CD8-positive, alpha-beta memory T cell (primary cell): ENCODE data around the gene RPS6KC1. TPM values are rescaled to one million over a fixed set of nuclear protein-coding genes. Genes with fewer than 3 reads are reported as not detected.
A peak's percentile ranks its signal among the peaks of the same experiment; 100 is the strongest.

Source experiments
- CTCF ChIA-PET: fragments of 350-600 bp; sonication (Branson Sonifier 250); formaldehyde crosslinking; loops from one replicate; lab custom pipeline; 2021; ENCODE audit warnings: antibody characterized with exemption; lab: Charles Lee
- POLR2A ChIA-PET: fragments of 350-600 bp; sonication (Branson Sonifier 250); formaldehyde crosslinking; loops from one replicate; lab custom pipeline; 2021; ENCODE audit warnings: antibody characterized with exemption; lab: Charles Lee
- DNase-seq, 5 donors: peaks; one replicate each; pipeline versions ENCODE4 v3.0.0 to v3.0.0-alpha.2; 2020 to 2022; ENCODE audit warnings: mixed read lengths in 1 of 5
- H3K27ac ChIP-seq: one replicate; pipeline ENCODE4 v1.7.0; 2013; ENCODE audit warnings: low read depth, mild to moderate bottlenecking, low read length, moderate library complexity
- H3K27me3 ChIP-seq: 2 replicates; pipeline ENCODE4 v1.7.0; 2013; ENCODE audit warnings: low read length, mild to moderate bottlenecking; ENCODE audit not compliant: insufficient read depth, poor library complexity, severe bottlenecking
- H3K36me3 ChIP-seq: 2 replicates; pipeline ENCODE4 v1.7.0; 2013; ENCODE audit warnings: mild to moderate bottlenecking, low read length, moderate library complexity; ENCODE audit not compliant: insufficient read depth
- H3K4me1 ChIP-seq: 2 replicates; pipeline ENCODE4 v1.7.0; 2013; ENCODE audit warnings: mild to moderate bottlenecking, low read length, moderate library complexity; ENCODE audit not compliant: insufficient read depth
- H3K4me3 ChIP-seq: 2 replicates; pipeline ENCODE4 v1.7.0; 2013; ENCODE audit warnings: mild to moderate bottlenecking, low read length
- H3K9me3 ChIP-seq: 2 replicates; pipeline ENCODE4 v1.7.0; 2013; ENCODE audit warnings: mild to moderate bottlenecking, low read length
- H3K27ac Mint-ChIP-seq, 8 donors: one replicate each; pipeline ENCODE4 v1.8.0; 2020 to 2021; ENCODE audit warnings: mixed read lengths in 8 of 8, mild to moderate bottlenecking in 6 of 8, inconsistent platforms in 3 of 8, moderate library complexity in 3 of 8
- H3K27me3 Mint-ChIP-seq, 2 donors: one replicate each; pipeline ENCODE4 v1.8.0; 2020 to 2021; ENCODE audit warnings: mixed read lengths in 2 of 2, mild to moderate bottlenecking in 1 of 2, moderate library complexity in 1 of 2
- H3K36me3 Mint-ChIP-seq, 3 donors: one replicate each; pipeline ENCODE4 v1.8.0; 2020 to 2021; ENCODE audit warnings: mixed read lengths in 3 of 3, inconsistent platforms in 1 of 3, mild to moderate bottlenecking in 1 of 3
- H3K4me1 Mint-ChIP-seq, 3 donors: one replicate each; pipeline ENCODE4 v1.8.0; 2020 to 2021; ENCODE audit warnings: mixed read lengths in 3 of 3, inconsistent platforms in 1 of 3, mild to moderate bottlenecking in 1 of 3
- H3K4me3 Mint-ChIP-seq, 7 donors: one replicate each; pipeline ENCODE4 v1.8.0; 2020 to 2021; ENCODE audit warnings: mixed read lengths in 7 of 7, mild to moderate bottlenecking in 6 of 7, moderate library complexity in 4 of 7, inconsistent platforms in 2 of 7
- H3K9me3 Mint-ChIP-seq, 5 donors: one replicate each; pipeline ENCODE4 v1.8.0; 2020 to 2022; ENCODE audit warnings: mixed read lengths in 5 of 5, mild to moderate bottlenecking in 3 of 5, moderate library complexity in 2 of 5, inconsistent platforms in 1 of 5
- polyA plus RNA-seq: library from polyadenylated mRNA; unstranded; fragments of 300-500 nt; fragmentation: Illumina TruSeq; gene quantifications from one replicate; pipeline ENCODE4 v1.2.3, GENCODE V29; 2021
- total RNA-seq, 2 experiments: library from RNA; stranded (reverse); gene quantifications; one replicate each; pipeline ENCODE4 v1.2.3, GENCODE V29; 2021

RPS6KC1 gene
- total and polyA plus RNA-seq, 3 experiments from 2014 or later: 7.4 to 8.2 (median 7.4) TPM

DNA sequence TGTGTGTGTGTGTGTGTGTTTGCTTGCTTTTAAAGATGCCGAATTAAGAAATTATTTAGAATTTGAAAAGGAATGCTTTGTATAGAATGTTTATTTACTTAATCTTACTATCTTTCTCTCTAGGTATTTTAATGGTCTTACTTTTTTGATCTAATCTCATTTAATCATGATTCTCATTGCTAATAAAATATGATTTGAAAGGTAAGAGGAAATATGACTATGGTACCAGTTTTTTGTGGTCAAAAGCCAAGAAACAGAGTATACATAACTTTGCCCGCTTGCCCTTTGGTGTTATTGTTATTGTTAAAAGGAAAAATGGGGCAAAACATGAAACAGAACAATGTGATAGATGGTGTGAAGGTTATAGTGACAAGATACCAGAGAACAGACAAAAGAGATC lies 74.6 kb downstream of the RPS6KC1 start:
- H3K9me3 Mint-ChIP-seq: no peaks in the 10 kb centered on the region
- peaks cover 2 to 4% (median 2%) of the 10 kb centered on the region in 3 donors for H3K4me1 Mint-ChIP-seq
- H3K36me3 ChIP-seq: no peaks in the 10 kb centered on the region
- CTCF ChIA-PET: no interaction called here
- no peaks in the 10 kb centered on the region for H3K4me1 ChIP-seq
- POLR2A ChIA-PET: no interaction called here
- no peaks in the 10 kb centered on the region for H3K9me3 ChIP-seq
- H3K4me3 Mint-ChIP-seq: no peak overlapping the region
- H3K36me3 Mint-ChIP-seq: peaks cover 0 to 7% (median 0%) of the 10 kb centered on the region in 3 donors
- no peak for DNase-seq
- H3K27me3 ChIP-seq: no peaks in the 10 kb centered on the region
- H3K27ac ChIP-seq: no peak overlapping the region
- H3K4me3 ChIP-seq: no peak overlapping the region
- no peaks in the 10 kb centered on the region for H3K27me3 Mint-ChIP-seq
- H3K27ac Mint-ChIP-seq: peak overlapping the region in 4 of 8 donors; percentile 6 to 35 (median 31)

DNA sequence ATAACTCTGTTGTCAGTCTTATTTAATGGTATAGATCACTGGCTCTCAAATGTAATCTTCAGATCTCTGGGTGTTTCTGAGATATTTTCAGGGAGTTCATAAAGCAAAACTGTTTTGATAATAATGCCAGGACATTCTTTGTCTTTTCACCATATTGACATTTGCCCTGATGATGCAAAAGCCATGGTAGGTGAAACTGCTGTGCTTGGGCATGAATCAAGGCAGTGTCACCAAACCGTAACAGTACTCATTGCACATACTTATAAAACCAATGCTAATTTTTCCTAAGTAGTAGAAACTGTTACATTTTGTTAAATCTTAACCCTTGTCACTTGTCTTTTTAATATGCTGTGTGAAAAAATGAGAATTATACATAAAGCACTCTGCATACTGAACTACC lies 76.0 kb downstream of the RPS6KC1 start:
- Mint-ChIP-seq H3K4me3 (no peak overlapping the region), H3K36me3 (peaks cover 0 to 12% (median 0%) of the 10 kb centered on the region in 3 donors), H3K27ac (no peak overlapping the region), H3K27me3 (no peaks in the 10 kb centered on the region), H3K9me3 (no peaks in the 10 kb centered on the region), H3K4me1 (peaks cover 2 to 4% (median 2%) of the 10 kb centered on the region in 3 donors)
- Histone ChIP-seq H3K9me3 (no peaks in the 10 kb centered on the region), H3K4me1 (no peaks in the 10 kb centered on the region), H3K27me3 (no peaks in the 10 kb centered on the region), H3K4me3 (no peak overlapping the region), H3K36me3 (no peaks in the 10 kb centered on the region), H3K27ac (no peak overlapping the region)
- ChIA-PET POLR2A (no interaction called here), CTCF (no interaction called here)
- DNase-seq: no peak

DNA sequence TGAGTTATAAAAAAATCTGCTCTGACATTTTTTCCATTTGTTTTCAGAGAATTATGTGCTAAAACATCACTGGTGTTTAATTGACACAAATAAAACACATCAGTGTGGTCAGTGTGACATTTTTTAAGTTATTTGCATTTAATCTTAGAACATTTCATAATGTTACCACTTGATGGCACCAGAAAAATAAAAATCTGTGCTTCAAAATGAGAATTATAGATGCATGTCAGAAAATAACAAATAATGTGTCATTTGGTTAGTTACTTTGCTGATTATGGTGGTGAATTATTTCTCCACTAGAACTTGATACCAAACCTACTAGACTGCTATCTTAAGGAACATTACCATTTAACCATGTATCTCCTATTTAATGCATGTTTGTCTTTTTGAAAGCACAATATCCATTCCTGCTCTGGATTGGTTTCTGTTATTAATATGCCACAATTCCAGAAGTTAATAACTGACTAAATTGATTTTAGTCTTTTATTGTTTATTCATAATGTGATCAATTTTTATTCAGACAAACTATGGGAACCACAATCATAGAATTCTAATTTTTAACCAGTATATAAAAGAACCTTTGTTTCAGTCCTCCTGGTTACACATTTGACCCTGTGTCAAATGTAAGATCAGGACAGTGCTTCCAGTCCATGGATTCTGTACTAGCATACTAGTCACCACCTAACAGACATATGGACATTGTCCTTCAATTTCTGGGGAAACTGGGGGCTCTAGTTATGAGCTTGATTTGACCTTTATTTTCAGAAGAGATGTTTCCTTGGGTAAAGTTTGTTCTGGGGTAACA lies 81.0 kb downstream of the RPS6KC1 start:
- Histone ChIP-seq H3K4me1 (no peaks in the 10 kb centered on the region), H3K9me3 (no peaks in the 10 kb centered on the region), H3K4me3 (no peak overlapping the region), H3K27ac (no peak overlapping the region), H3K27me3 (no peaks in the 10 kb centered on the region), H3K36me3 (no peaks in the 10 kb centered on the region)
- H3K27me3 Mint-ChIP-seq: no peaks in the 10 kb centered on the region
- no peak overlapping the region for H3K4me3 Mint-ChIP-seq
- DNase-seq: no peak
- H3K36me3 Mint-ChIP-seq: peaks cover 0 to 15% (median 2%) of the 10 kb centered on the region in 3 donors
- ChIA-PET CTCF (no interaction called here), POLR2A (no interaction called here)
- H3K9me3 Mint-ChIP-seq: no peaks in the 10 kb centered on the region
- H3K27ac Mint-ChIP-seq: no peak overlapping the region
- H3K4me1 Mint-ChIP-seq: no peaks in the 10 kb centered on the region

DNA sequence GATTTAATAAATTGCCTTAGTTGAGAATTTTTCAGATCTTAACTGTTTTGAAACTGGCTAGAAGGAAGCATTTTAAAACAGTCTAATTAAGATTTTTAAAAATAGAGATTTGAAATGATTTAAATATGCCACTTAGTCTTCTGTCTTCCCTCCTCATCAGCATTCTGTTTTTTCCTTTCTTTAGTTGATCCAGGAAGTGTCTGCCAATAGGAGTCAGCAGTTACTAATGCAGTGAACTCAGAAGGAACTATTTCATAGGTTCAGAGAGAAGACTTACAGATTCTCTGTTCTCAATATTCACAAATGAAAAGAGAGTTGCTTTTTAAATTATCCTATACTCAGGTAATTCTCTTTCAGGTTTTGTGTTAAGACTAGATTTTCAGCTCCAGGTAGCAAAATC lies 84.5 kb downstream of the RPS6KC1 start:
- CTCF ChIA-PET: no interaction called here
- DNase-seq: no peak
- peaks cover 0 to 14% (median 3%) of the 10 kb centered on the region in 5 donors for H3K9me3 Mint-ChIP-seq
- Histone ChIP-seq H3K36me3 (no peaks in the 10 kb centered on the region), H3K4me1 (no peaks in the 10 kb centered on the region), H3K27me3 (no peaks in the 10 kb centered on the region), H3K27ac (no peak overlapping the region), H3K4me3 (no peak overlapping the region), H3K9me3 (no peaks in the 10 kb centered on the region)
- no peak overlapping the region for H3K27ac Mint-ChIP-seq
- H3K4me3 Mint-ChIP-seq: no peak overlapping the region
- peaks cover 12 to 28% (median 22%) of the 10 kb centered on the region in 3 donors for H3K36me3 Mint-ChIP-seq
- POLR2A ChIA-PET: no interaction called here
- H3K4me1 Mint-ChIP-seq: peaks cover 8 to 18% (median 12%) of the 10 kb centered on the region in 3 donors
- H3K27me3 Mint-ChIP-seq: no peaks in the 10 kb centered on the region

DNA sequence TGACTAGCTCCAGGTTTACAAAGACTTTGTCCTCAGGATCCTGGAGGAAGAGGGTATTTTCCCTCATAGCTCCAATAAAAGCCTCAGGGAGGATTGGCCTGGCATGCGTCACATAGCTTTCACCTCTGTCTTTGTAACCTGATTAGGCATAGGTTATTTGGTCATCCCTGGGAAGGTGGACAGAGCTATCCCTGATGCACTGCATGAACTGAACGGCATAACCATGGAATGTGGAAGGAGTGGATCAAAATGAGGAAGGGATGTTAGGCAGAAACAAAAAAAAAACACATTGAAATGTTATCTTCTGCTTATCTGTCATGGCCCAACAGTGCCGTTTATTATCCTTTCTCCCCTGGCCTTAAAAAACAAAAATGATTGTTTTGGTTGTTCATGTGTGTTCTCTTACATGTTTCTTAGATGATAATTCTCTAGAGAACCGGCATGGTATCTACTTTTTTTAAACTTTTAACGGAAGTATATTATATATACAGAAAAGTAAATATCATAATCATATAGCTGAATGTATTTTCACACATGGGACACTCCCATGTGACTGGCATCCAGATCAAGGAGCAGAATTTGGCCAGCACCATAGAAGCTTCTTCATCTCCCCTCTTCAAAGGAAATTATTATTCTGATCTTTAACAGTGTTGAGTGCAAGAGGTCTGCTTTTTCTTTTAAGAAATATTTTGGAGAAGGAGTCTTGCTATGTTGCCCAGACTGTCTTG lies 85.3 kb downstream of the RPS6KC1 start:
- no peaks in the 10 kb centered on the region for H3K36me3 ChIP-seq
- no peaks in the 10 kb centered on the region for H3K4me1 ChIP-seq
- H3K27ac Mint-ChIP-seq: peak overlapping the region in 3 of 8 donors; percentile 25 to 75 (median 30)
- H3K36me3 Mint-ChIP-seq: peaks cover 12 to 33% (median 18%) of the 10 kb centered on the region in 3 donors
- no peaks in the 10 kb centered on the region for H3K9me3 ChIP-seq
- H3K4me1 Mint-ChIP-seq: peaks cover 10 to 22% (median 16%) of the 10 kb centered on the region in 3 donors
- no peak overlapping the region for H3K4me3 Mint-ChIP-seq
- POLR2A ChIA-PET: no interaction called here
- no peaks in the 10 kb centered on the region for H3K27me3 Mint-ChIP-seq
- H3K9me3 Mint-ChIP-seq: peaks cover 0 to 14% (median 3%) of the 10 kb centered on the region in 5 donors
- no peak overlapping the region for H3K27ac ChIP-seq
- no peak for DNase-seq
- H3K27me3 ChIP-seq: no peaks in the 10 kb centered on the region
- CTCF ChIA-PET: no interaction called here
- no peak overlapping the region for H3K4me3 ChIP-seq

DNA sequence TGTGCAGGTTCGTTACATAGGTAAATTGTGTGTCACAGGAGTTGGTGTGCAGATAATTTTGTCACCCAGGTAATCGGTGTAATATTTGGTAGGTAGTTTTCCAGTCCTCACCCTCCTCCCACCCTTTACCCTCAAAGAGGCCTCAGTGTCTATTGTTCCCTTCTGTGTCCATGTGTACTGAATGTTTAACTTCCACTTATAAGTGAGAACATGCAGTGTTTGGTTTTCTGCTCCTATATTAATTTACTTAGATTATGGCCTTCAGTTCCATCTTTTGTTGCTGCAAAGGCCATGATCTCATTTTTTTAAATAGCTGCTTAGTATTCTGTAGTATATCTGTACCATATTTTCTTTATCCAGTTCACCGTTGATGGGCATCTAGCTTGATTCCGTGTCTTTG lies 87.3 kb downstream of the RPS6KC1 start:
- Mint-ChIP-seq H3K4me3 (no peak overlapping the region), H3K27ac (no peak overlapping the region), H3K4me1 (peaks cover 14 to 31% (median 29%) of the 10 kb centered on the region in 3 donors), H3K9me3 (peaks cover 0 to 14% (median 3%) of the 10 kb centered on the region in 5 donors), H3K36me3 (peaks cover 10 to 46% (median 23%) of the 10 kb centered on the region in 3 donors), H3K27me3 (no peaks in the 10 kb centered on the region)
- ChIA-PET CTCF (no interaction called here), POLR2A (no interaction called here)
- Histone ChIP-seq H3K9me3 (no peaks in the 10 kb centered on the region), H3K4me3 (no peak overlapping the region), H3K27me3 (no peaks in the 10 kb centered on the region), H3K4me1 (no peaks in the 10 kb centered on the region), H3K27ac (no peak overlapping the region), H3K36me3 (no peaks in the 10 kb centered on the region)
- DNase-seq: no peak

DNA sequence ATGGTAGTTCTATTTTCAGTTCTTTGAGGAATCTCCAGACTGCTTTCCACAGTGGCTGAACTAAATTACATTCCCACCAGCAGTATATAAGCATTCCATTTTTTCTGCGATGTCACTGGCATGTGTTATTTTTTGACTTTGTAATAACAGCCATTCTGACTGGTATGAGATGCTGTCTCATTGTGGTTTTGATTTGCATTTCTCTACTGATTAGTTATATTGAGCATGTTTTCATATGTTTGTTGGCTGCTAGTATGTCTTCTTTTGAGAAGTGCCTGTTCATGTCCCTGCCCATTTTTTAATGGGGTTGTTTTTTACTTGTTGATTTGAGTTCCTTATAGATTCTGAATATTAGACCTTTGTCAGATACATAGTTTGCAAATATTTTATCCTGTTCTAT lies 87.9 kb downstream of the RPS6KC1 start:
- peaks cover 10 to 46% (median 25%) of the 10 kb centered on the region in 3 donors for H3K36me3 Mint-ChIP-seq
- peaks cover 14 to 31% (median 29%) of the 10 kb centered on the region in 3 donors for H3K4me1 Mint-ChIP-seq
- no peak for DNase-seq
- no peak overlapping the region for H3K27ac ChIP-seq
- ChIA-PET CTCF (no interaction called here), POLR2A (no interaction called here)
- H3K9me3 Mint-ChIP-seq: peaks cover 0 to 14% (median 3%) of the 10 kb centered on the region in 5 donors
- H3K9me3 ChIP-seq: no peaks in the 10 kb centered on the region
- H3K27me3 ChIP-seq: no peaks in the 10 kb centered on the region
- H3K4me1 ChIP-seq: no peaks in the 10 kb centered on the region
- H3K27ac Mint-ChIP-seq: peak overlapping the region in 1 of 8 donors; percentile 8
- H3K27me3 Mint-ChIP-seq: no peaks in the 10 kb centered on the region
- no peaks in the 10 kb centered on the region for H3K36me3 ChIP-seq
- no peak overlapping the region for H3K4me3 Mint-ChIP-seq
- no peak overlapping the region for H3K4me3 ChIP-seq

DNA sequence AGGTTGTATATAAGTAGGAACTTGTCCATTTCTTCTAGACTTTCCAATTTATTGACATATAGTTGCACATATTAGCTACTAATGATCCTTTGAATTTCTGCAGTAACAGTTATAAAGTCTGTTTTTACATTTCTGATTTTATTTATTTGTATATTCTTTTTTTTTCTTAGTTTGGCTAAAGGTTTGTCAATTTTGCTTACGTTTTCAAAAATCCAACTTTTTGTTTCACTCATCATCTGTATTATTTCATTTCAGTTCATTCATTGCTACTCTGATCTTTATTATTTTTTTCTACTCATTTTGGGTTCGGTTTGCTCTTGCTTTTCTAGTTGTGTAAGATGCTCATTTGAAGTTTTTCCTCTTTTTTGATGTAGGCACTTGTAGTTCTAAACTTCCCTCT lies 97.9 kb downstream of the RPS6KC1 start:
- Histone ChIP-seq H3K9me3 (no peaks in the 10 kb centered on the region), H3K27ac (no peak overlapping the region), H3K36me3 (no peaks in the 10 kb centered on the region), H3K27me3 (no peaks in the 10 kb centered on the region), H3K4me3 (no peak overlapping the region), H3K4me1 (no peaks in the 10 kb centered on the region)
- ChIA-PET POLR2A (no interaction called here), CTCF (no interaction called here)
- Mint-ChIP-seq H3K27me3 (no peaks in the 10 kb centered on the region), H3K9me3 (peaks cover 0 to 11% (median 2%) of the 10 kb centered on the region in 5 donors), H3K4me1 (peaks cover 0 to 5% (median 0%) of the 10 kb centered on the region in 3 donors), H3K36me3 (peaks cover 12 to 48% (median 32%) of the 10 kb centered on the region in 3 donors), H3K27ac (no peak overlapping the region), H3K4me3 (no peak overlapping the region)
- no peak for DNase-seq
